ENCODE results near the gene NEAT1.

Gene NEAT1

DNA sequence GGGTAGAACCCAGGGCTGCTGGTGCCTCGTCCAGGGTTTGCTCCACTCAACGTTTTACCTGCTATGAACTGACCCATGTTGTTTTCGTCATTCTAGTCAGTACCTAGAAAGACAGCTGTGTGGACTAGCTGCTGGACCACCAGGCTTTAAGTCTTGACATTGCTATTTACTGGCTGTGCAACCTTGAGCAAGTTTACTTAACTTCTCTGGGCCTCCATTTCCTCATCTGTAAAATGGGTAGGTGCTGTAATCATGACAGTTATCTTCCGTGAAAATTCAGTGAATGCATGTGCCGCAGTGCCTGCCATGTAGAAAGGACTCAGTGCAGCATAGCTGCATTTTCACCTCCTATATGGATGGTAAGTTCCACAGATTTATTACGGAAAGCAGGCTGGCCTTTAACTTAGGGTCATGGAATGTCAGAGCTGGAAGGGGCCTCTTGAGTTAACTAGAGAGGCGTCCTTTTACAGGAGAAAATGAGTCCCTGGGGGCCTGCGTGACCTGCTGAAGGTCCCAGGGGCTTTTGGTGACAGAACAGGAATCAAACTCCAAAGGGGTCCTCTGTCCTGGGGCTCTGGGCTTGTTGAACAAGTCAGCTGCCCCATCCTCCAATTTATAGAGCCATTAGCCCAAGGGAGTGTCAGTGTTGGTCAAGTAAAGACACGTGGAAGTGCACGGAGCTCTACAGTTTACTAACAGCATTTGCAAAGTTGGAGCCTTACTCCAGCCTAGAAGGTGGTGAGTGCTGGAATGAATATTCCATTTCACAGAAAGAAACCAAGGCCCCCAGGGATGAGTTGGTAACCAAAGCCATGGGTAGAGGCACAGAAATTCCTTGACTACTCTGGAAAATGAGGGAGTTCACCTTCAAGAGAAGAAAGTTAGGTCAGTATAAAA lies 64.2 kb downstream of the NEAT1 start:
- TF ChIP-seq, protein P1, sequence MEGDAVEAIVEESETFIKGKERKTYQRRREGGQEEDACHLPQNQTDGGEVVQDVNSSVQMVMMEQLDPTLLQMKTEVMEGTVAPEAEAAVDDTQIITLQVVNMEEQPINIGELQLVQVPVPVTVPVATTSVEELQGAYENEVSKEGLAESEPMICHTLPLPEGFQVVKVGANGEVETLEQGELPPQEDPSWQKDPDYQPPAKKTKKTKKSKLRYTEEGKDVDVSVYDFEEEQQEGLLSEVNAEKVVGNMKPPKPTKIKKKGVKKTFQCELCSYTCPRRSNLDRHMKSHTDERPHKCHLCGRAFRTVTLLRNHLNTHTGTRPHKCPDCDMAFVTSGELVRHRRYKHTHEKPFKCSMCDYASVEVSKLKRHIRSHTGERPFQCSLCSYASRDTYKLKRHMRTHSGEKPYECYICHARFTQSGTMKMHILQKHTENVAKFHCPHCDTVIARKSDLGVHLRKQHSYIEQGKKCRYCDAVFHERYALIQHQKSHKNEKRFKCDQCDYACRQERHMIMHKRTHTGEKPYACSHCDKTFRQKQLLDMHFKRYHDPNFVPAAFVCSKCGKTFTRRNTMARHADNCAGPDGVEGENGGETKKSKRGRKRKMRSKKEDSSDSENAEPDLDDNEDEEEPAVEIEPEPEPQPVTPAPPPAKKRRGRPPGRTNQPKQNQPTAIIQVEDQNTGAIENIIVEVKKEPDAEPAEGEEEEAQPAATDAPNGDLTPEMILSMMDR (IDR thresholded peaks at IDR 0.05): no peak

DNA sequence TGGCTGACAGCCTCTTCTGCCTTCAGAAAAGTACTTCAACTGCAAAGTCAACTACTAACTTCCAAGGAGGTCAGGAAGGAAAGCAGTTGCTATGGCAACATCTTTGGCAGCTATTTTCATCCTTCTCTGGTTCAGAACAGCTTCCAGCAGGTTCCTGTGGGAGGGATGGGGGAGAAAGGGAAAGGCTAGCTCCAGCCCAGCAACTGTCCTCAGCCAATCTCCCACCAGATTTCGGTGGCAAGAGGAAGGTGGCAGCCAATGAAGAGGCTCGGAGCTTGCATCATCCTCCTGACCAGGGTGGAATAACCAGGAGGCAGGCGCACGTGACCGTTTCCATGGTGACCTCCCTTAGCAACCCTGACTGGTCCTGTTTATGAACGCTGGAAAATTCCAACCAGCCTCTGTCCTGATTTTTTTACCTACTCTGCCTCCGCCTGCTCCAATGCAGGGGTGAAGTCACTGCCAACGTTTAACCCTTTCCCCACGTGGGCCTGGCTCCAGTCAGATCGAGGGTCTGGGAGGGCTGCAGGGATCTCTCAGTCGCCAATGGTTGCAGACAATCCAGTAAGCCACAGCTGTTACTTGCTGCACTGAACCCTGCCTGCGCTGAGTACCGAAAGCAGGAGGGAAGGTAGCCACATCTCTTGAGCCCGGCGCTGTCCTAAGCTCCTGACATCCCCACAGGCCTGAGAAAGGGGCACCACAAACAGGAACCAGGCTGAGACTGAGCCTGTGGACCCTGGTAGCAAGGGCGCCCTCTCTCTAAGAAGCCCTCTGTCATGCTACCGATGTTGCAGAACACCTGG lies 65.1 kb downstream of the NEAT1 start:
- TF ChIP-seq, protein P1 (IDR thresholded peaks at IDR 0.05): no peak

DNA sequence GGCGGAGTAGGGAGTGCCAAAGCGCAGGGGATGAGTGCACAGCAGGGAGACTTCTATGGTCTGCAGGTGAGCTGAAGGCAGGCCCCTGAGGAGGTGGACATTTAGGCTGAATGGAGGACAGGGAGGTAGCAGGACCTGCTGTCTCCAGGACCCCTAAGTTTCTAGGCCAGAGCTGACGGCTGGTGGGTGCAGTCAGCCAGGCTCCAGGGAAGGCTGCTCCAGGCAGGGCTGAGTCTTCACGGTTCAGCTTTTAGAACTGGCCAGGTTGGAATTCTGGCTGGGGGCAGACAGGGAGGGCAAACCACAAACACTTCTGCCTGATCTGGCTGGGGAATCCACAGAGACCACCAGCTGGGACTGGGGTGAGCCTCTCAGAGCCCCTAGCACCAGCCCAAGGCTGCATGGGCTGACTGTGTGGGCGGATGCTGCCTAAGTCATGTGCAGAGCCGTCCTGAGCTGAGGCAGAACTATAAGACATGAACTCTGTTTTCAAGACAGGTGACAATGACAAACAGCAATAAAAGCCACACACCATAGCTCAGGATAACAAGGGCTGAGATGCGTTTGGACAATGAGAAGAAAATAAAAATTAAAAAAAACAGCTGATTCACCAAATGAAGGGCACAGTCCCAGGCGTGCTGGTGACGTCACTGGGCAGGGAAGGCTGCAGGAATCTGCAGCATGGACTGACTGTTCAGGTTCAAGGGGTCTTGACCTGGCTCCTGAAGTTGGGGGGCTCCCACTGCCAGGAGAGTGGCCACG lies 65.9 kb downstream of the NEAT1 start:
- TF ChIP-seq, protein P1 (IDR thresholded peaks at IDR 0.05): no peak

DNA sequence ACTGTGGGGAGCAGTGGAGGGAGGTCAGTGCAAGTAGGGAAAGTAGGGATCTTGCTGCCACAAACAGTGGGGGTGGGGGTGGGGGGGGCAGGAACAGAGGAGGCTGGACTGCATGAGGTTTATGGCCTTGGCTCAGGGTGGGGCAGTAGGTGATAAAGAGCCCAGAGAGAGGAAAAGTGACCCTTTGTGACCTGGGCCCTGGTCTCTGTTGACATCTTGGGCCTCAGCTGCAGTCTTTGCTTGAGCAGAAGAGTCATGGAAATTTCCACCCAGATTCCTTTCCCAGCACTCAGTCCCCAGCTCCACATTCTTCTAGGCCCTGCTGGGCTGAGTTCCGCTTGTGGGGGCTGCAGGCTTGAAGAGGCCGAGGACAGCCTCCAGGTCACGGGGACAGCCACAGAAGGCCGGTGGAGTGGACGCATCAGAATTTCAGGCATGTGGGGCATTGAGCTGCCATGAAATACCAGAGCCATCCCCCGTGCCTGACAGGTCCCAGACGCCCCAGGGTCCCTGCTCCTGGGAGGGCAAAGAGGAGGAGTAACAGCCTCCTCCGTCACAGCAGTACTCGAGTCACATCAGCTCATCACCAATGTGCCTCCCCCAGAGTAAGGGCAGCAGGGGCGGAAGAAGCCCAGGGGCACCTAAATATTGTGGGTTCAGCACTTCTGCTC lies 66.6 kb downstream of the NEAT1 start:
- TF ChIP-seq, protein P1 (IDR thresholded peaks at IDR 0.05): no peak

DNA sequence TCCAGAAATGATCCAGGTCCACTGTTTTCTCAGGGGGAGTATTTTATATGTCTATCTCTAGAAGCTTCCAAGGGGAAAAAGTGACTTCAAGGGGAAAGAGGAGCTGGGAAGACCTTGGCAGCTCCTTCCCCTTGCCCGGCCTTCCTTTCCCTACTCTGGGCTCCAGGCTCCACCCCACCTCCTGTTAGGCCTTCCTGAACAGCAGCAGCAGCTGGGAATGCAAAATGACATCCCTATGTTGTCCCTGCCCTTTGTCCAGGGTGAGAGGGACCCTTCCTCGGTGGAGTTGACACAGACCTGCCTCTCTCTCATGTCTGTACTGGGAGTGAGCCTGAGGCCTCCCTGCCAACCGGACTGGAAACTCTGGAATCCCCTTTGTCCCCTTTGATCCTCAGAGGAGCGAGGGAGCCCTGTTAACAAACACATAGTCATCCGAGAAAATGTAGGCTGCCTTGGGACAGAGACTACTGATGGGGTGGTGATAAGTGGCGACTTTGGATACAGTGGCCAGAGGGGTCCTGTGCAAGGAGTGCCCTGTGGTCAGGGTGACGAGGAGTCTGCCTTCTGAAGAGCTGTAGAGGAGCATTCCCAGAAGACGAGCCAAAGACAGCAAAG lies 67.2 kb downstream of the NEAT1 start:
- TF ChIP-seq, protein P1 (IDR thresholded peaks at IDR 0.05): no peak

DNA sequence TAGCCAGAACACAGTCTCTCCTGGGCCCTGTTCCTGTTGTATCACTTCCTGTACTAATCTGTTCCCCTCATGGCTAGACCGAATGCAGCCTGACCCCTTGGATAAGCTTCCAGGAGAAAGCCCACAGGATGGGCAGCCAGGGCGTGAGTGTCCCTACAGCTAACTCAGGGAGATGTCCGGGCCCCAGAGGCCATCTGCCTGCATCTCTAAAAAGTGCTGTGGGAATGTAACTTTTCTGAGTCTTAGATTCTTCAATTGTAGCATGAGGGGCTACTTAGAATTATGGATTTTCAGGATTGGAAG lies 68.5 kb downstream of the NEAT1 start:
- TF ChIP-seq, protein P1 (IDR thresholded peaks at IDR 0.05): no peak
